ENCODE results near the gene NAPA. TPM values are rescaled to one million over a fixed set of nuclear protein-coding genes. Genes with fewer than 3 reads are reported as not detected.

Gene NAPA
- total RNA-seq, 4 donors from 2014 or later, result 78.4 to 154 (median 105) TPM

DNA sequence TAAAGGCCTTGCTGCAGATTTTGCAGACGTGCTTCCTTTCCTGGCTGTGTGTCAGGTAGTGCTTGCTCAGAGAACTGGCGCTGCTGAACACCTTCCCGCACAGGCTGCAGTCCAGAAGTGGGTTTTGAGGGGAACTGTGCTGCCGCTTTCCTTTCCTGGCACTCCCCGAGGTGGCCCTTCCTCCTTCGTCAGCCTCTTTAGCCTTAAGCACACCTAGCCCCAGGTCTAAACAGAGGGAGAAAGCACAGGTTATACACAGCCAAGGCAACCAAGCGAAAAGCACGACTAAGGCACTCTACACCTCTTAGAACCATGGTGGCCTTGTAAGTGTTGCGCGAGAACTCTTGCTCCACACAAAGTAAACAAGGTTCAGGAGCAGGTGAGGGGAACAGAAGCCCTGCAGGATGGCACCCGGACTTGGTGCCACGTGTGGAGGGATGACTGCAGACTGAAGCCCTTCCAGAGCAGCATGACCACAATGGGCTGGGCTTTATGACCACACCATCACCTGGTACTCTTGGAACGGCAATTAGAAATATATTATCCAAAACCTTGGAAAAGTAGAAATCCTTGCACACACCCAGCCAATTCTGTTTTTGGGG lies 34.5 kb upstream of the NAPA start:
- no peaks in the 10 kb centered on the region for H3K36me3 ChIP-seq
- H3K27ac ChIP-seq, result no peak overlapping the region
- H3K4me3 ChIP-seq, result no peak overlapping the region
- TF ChIP-seq CTCF (IDR thresholded peaks at IDR 0.05) (no peak), POLR2A (IDR thresholded peaks at IDR 0.05) (no peak)
- no peaks in the 10 kb centered on the region for H3K4me1 ChIP-seq
- H3K9me3 ChIP-seq, result no peaks in the 10 kb centered on the region
- DNase-seq, result no peak
- peaks cover 0 to 7% of the 10 kb centered on the region in 2 donors for H3K27me3 ChIP-seq

DNA sequence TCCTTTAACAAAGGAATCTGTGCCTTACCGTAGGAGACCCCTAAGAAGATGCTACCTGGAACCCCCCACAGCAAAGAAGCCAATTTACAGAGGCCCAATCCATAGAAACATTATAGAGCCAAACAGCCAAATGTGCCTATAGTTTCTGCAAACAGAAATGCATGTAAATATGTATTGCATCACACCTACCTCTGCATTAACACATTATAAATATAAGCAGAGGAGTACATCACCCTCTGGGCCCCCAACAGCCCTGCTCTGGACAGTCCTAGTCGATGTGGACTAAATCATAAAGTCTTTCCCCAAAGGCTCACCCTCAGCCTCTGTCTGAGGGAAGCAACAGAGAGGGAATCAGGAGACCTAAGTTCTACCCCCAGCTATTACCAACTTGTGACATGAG lies 32.3 kb upstream of the NAPA start:
- Histone ChIP-seq H3K4me3 (no peak overlapping the region), H3K36me3 (no peaks in the 10 kb centered on the region), H3K9me3 (no peaks in the 10 kb centered on the region), H3K27me3 (peaks cover 0 to 7% of the 10 kb centered on the region in 2 donors), H3K27ac (no peak overlapping the region), H3K4me1 (no peaks in the 10 kb centered on the region)
- DNase-seq, result no peak
- TF ChIP-seq POLR2A (IDR thresholded peaks at IDR 0.05), result no peak
- TF ChIP-seq CTCF (IDR thresholded peaks at IDR 0.05), result no peak

DNA sequence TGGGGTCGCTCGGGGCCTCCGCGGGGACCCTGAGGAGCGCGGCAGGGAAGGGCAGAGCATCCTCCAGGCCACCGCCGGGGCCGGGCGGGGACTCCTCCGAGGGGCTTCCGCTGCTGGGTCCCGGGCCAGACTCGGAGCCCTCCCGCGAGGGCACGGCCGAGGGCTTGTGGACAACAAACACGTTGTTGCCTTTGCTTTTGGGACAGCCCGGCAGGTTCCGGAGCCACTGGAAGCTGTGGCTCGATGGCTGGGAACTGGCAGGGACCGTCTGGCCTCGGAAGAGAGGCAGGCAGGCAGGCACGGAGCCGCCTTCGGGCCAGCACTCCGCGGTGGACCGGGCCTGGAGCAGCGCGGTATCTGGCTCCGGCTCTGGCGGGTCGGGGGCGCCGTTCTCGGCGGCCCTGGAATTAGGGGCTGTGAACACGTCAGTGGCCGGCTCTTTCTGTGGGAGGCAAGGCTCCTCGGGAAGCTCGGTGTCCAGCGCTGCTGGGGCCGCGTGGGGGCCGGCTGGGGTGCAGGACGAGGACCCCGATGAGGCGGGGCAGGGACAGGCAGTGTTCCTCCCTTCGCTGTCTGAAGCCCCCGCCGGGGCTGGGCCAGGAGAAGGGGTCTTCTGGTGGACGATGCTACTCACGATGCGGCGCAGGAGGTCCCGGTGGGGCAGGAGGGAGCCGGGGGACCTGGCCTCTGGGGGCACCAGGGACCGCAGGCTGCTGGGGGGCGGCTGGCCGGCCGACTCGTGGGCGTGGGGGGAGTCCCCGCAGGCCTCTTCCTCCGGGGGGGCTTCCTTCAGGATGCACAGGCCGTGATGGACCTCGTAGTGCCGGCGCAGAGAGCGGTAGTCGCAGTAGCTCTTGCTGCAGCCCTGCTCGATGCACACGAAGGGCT lies 30.4 kb upstream of the NAPA start:
- DNase-seq, result no peak
- Histone ChIP-seq H3K36me3 (no peaks in the 10 kb centered on the region), H3K4me3 (peak overlapping the region in 3 of 4 donors; percentile 4 to 17 (median 15)), H3K9me3 (no peaks in the 10 kb centered on the region), H3K27me3 (peaks cover 0 to 7% of the 10 kb centered on the region in 2 donors), H3K4me1 (no peaks in the 10 kb centered on the region), H3K27ac (no peak overlapping the region)
- TF ChIP-seq POLR2A (IDR thresholded peaks at IDR 0.05), result no peak
- TF ChIP-seq CTCF (IDR thresholded peaks at IDR 0.05), result no peak

DNA sequence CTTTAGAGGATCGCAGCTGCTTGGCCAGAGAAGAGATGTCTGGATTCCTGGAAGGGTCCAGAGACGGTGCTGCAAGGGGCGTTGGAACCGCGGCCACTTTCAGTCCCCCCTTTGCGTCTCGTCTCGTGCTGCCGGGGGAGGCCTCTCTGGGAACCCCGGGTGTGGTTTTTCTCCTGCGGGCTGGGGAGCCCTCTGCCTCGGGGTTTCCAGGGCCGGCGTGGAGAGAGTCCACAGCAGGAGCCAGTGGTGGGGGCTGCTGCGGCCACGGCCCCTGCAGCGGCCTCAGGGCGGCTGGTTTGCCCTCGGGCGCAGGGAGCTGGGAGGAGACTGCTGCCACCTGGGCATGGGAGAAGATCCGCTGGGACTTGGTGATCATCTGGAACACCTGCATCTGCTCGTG lies 29.6 kb upstream of the NAPA start:
- DNase-seq, result no peak
- Histone ChIP-seq H3K4me3 (no peak overlapping the region), H3K9me3 (no peaks in the 10 kb centered on the region), H3K27me3 (peaks cover 0 to 7% of the 10 kb centered on the region in 2 donors), H3K4me1 (no peaks in the 10 kb centered on the region), H3K36me3 (no peaks in the 10 kb centered on the region), H3K27ac (no peak overlapping the region)
- no peak for TF ChIP-seq POLR2A (IDR thresholded peaks at IDR 0.05)
- TF ChIP-seq CTCF (IDR thresholded peaks at IDR 0.05), result no peak

GRCh38 chr19:47544075-47544474 lies 29.2 kb upstream of the NAPA start:
- Histone ChIP-seq H3K27me3 (peaks cover 0 to 7% of the 10 kb centered on the region in 2 donors), H3K9me3 (no peaks in the 10 kb centered on the region), H3K36me3 (no peaks in the 10 kb centered on the region), H3K4me3 (no peak overlapping the region), H3K27ac (no peak overlapping the region), H3K4me1 (no peaks in the 10 kb centered on the region)
- DNase-seq, result no peak
- TF ChIP-seq CTCF (IDR thresholded peaks at IDR 0.05), result no peak
- TF ChIP-seq POLR2A (IDR thresholded peaks at IDR 0.05), result no peak
